Stimulated activated CD4-positive, alpha-beta T cell treated with anti-CD3 and anti-CD28 coated beads, Interleukin-2, amount 100 ng/mL, for 48 hours (primary cell): Measurements from ENCODE around the gene DCAF8L2.
"Not testable (repeated sequence)": the region's sequence is repeated elsewhere in the genome, so short reads cannot be mapped to it uniquely, and the experiment has no call there.

Source experiments
- DNase-seq, 2 donors: peaks; one replicate each; pipeline ENCODE4 v3.0.0-alpha.2; 2020

DCAF8L2 gene

DNA sequence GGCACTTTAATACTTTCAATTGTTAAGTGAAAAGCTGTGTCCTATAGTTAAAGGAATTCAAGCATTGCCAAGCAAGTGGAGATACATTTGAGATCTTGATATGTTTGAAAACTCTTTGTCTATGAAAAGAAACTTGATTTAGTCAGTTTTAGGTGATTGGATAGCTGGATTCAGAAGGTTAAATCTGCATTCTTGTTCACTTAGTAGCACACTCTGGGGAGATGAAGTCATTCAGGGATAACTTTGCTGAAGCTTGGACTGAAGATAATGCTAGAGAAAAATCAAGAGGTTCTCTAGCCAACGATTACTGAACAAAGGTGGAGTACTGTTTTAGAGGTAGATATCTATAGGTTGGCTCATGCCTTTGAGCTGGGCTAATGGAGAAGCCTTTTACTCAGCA, 90.6 kb downstream of the DCAF8L2 start:
- DNase-seq = no peak

DNA sequence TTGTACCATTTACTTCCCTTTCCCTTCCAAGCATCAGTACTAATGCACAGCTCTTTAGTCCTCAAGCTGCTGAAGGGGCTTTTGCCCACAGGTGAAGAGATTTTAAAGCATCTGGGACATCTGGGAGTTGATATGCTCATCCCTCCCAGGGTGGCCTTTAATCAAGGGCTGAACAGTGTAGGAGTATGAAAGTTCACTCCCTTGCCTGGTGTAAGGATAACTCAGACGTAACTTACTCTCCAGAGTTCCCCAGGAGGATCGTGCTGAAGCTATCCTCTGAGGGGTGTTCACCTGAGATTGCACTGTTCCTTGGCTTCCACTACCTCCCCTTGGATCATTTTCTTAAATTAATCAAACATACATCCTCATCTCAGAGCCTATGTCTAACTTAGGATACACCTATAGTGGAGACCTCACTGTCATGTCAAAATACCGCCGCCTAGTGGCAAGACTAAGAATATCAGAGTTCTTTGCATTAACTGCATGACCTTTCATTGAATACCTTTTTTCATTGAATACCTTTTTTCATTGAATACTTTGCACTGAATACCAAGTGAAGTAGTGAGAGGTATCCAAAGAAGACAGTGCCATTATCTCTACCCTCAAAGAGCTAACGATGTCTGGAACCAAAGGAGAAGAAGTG, 93.5 kb downstream of the DCAF8L2 start:
- DNase-seq = peak in 1 of 2 donors; percentile 29

DNA sequence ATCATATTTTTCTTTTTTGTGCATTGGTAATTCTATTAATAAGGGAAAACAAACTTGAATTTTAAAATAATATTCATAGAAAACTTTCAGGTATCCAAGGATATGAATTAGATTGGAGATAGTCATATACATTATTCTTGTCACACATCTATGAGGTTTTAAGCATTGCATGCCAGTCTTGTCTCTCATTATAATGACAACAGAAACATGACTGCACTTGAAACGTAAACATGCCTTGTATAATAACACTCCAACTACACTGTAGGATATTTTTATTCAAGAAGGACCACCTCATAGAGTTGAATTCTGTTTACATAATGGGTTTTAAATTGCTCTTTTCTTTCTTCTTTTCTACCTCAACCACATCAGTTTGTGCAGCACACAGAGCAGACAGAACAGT, 104.5 kb downstream of the DCAF8L2 start:
- DNase-seq = no peak

DNA sequence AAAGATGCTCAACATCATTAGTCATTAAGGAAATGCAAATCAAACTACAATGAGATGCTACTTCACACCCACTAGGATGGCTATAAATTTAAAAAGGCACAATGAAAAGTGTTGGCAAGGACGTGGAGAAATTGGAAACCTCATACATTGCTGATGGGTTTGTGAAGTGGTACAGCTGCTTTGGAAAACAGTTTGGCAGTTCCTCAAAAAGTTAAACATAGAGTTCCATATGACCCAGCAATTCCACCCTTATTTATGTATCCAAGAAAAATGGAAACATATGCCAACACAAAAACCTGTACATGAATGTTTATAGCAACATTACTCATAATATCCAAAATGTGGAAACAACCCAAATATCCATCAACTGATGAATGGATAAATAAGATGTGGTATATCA, 116.4 kb downstream of the DCAF8L2 start:
- DNase-seq = no peak

DNA sequence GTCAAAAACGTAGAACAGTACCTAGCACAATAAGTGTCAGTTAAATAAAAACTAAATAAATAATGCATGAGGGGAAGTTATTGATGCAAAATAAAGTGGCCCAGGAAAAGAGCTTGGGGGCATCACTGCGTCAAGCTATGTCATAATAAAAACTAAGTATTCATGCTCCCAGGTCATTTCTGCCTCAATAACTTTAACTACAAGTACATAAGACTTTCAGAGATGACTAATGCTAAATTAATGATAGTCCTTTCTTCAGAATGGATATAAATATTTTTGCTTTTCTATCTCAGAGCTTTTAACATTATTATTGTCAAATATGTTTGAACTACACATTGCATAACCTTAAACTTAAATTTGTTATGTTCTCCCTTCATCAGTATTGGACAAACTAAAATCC, 125.5 kb downstream of the DCAF8L2 start:
- DNase-seq = no peak

DNA sequence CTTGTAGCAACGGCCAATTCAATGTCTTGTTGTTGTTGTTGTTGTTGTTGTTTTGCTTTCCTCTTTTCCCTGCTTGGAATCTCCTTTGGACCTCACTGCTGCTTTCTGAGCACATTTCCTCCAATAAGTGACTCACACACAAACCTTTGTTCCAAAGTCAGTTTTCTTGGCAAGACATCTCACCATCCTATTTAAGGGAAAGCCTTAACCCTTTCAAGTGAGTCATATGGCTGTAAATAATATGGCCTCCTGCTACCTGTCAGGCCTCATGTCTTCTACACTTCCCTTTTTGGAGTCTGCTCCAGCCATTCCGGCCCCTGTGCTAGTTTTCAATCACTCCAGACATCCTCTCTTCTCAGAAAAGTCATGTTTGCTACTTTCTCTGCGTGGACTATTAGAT, 138.1 kb downstream of the DCAF8L2 start:
- DNase-seq = no peak

DNA sequence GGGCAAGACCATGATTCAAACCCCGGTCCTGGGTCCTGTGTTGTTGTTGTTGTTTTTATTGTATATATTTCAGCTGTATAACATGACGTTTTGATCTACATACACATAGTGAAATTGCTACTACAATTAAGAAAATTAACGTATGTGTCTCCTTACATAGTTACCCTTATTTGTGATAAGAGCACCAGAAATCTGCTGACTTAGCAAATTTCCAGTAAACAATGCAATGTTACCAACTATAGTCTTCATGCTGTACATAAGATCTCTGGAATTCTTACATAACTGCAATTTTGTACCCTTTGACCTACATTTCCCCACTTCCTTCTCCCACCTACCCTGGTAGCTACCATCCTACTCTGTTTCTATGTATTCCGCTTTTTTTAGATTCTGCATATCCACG, 141.8 kb downstream of the DCAF8L2 start:
- no peak for DNase-seq

DNA sequence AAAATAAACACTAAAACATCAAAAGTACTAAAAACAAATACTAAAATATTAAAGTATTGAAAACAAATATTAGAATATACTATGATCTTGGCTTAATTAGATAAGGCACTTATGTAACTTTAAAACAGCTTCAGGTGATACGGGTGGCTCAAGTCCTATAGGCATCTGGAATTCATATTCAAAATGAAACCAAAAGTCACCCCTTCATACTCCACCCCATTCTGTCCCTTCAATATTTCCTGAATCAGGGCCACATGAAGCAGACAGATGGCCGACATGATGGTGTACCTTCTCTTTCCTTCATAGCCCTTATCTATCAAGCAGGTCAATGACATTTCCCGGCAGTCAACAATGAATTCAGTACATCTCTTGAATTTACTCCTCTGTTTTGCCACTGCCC, 145.8 kb downstream of the DCAF8L2 start:
- no peak for DNase-seq

DNA sequence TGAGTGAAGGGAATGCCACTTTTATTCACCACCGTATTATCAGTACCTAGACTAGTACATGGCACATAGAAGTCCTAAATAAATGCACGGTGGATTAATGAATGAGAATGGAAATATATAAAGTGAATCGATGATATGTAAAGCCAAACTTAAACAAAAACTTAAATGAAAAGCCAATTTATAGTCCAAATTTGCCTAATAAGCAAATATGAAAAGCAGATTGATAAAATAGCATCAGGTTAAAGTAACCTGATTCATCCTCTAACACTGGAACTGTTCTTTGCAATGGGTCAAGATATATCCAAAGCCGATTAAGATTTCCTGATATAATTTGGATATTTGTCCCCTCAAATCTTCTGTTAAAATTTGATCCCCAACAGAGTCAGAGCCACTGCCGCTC, 150.8 kb downstream of the DCAF8L2 start:
- no peak for DNase-seq

DNA sequence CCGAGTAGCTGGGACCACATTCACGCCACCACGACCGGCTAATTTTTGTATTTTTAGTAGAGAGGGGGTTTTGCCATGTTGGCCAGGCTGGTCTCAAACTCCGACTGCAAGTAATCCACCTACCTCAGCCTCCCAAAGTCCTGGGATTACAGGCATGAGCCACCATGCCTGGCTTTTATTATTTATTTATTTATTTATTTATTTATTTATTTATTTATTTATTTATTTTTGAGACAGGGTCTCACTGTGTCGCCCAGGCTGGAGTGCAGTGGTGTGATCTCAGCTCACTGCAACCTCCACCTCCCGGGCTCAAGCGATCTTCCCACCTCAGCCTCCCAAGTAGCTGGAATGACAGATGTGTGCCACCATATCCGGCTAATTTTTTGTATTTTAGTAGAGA, 153.4 kb downstream of the DCAF8L2 start:
- not testable (repeated sequence) for DNase-seq

DNA sequence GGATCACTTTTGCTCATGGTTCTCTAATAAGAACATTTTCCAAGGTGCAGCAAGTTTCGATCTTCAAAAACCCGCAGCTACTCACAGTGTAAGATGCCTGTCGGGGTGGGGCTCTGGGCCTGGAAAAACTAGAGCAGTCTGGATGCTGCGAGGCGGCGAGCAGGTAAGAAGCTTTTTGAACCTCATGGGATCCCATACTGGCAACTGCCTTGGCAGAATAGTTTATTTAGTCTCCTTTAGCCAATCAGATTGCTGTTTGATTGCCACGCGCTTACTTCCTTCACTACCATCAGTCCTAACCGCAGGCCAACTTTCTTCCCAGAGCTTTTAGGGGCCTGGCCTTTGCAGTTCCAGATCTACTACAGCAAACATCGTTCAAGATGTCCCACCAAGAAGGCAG, 156.4 kb downstream of the DCAF8L2 start:
- DNase-seq = no peak

DNA sequence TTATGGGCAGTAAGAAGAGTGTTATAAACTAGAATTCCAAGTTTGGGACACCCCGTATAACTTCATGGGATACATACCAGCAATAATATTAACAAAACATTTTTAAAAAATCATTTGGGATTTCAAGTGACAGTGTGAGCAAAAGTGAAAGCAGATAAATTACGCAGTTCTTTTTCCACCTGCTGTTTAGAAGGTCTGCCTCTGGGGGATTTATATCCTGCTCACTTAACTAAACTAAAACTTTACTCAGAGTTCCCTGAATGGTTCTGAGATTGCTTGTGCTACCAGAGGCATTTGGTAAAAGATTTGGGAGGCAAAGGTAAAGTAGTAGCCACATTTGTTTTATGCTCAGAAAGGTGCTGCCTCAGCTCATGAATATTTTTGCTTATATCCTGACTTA, 160.2 kb downstream of the DCAF8L2 start:
- not testable (repeated sequence) for DNase-seq

DNA sequence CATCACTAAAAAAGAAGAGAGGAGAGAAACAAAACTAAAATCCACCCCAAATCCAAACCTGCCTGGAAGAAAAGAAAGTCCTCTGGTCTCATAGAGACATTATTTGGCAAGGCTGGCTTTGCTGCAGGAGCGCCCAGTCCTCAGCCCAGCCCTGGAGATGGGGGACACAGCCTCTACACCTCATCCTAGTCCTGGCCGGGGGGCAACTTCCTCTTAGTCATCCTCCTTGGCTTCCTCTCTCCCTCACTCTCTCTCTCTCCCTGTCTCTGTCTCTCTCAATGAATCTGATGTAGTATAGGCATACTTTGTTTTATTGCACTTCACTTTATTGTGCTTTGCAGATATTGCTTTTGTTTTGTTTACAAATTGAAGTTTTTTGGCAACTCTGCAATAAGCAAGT, 161.8 kb downstream of the DCAF8L2 start:
- no peak for DNase-seq

DNA sequence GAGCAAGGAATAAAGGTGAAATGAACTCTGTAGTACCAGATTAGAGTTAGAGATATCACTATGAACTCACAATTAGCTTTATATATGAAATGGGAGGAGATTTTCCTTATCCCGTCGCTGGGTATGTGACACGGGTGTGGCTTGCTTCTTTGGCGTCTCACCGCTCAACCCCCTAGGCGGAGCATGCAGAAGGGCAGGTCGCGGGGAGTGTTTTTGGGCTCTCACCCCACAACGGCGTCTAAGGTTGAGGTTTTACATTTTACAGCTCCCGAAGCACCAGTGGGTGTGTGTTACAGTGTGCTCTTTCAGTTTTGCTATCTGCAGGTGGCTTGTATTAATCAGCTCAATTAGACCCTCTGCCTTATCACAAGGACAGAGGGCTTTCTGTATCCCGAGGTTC, 175.6 kb downstream of the DCAF8L2 start:
- DNase-seq = no peak

DNA sequence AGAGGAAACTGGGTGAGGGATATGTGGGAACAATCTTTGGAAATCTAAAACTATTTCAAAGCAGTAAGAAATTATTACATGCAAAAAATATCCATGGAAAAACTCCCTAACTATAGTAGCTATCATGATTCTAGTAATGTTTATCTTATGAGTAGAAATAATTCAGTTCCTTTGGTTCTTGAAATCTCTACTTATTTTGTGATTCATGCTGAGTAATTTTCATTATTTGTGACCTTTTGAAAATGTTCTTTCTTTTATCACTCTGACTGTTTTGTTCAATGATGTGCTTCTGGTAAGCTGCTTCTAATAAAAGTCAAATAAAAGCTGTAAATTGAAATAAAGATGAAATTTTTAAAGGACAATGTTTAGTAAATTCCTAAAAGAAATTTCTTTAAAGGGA, 177.2 kb downstream of the DCAF8L2 start:
- DNase-seq = no peak

DNA sequence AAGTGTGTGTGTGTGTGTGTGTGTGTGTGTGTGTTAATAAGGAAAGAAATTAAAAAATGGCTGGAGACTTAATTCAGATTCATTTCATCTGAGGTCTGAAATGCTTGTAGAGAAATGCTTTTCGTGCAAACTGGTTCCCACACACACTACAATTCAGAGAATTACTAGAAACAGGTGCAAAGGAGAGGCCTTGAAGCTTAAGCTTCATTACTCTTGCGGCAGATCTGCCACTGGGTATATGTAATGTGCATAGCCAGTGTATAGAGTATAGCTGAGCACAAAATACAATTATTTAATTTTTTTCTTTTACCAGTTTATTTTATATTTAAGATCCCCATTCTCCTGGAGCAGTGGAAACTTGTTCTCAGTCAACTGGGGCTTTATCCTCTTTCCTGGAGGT, 185.8 kb downstream of the DCAF8L2 start:
- no peak for DNase-seq

DNA sequence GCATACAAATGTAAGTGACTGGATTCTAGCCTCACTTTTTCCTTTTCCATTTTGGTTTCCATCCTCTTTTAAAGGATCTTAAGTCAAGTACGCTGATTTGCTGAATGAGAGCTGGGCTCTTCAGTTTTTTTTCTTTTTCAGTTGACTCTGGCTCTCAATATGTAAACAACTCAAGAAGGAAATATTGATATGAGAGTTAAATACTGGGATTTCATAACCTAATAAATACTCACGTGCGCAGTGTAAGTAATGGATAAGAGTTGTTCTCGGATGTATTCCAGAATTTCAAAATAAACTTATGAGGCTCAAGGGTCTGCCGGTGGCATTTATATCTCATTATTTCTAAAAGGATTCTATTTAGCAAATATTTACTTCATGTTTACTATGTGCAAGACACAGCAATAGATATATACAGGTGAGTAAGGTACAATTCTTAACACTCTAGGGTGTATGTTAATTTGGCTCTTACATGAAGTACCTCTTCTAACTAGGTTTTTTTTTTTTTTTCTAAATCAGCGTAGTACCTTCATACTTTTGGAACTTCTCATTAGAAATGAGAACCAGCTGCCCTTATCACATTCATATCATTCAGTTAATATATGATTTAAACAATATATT, 206.6 kb downstream of the DCAF8L2 start:
- no peak for DNase-seq

DNA sequence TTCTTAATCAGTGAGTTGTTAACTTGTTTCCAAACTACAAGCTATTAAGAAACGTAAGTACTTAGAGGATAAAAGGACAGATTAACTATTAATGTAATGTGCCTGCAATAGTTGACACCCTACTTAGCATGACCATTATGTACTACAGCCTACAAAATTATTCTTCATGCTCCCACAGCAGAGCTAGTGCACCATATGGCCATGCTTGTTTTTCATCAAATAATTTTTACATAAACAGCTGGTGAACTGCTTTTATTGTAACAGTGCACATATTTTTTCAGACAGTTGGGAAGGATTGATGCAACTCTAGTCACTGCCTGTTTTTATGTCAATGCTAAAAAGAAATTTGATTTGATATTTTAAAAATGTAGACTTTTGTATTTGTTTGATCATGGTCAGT, 207.4 kb downstream of the DCAF8L2 start:
- no peak for DNase-seq
